Peyer's patch (tissue), 4 donors: ENCODE data around the gene FKBP14. TPM values are rescaled to one million over a fixed set of nuclear protein-coding genes. Genes with fewer than 3 reads are reported as not detected.

Experiments
- DNase-seq, 3 donors: peaks; one replicate each; pipeline ENCODE4 v3.0.0-alpha.2; 2017 to 2019
- H3K27ac ChIP-seq, 4 donors: fragments of 200-600 bp; sonication (generic); one replicate each; pipeline ENCODE4 v1.5.1; 2016 to 2019
- H3K27me3 ChIP-seq, 2 donors: fragments of 200-600 bp; sonication (generic); one replicate each; pipeline ENCODE4 v1.5.1; 2019
- H3K36me3 ChIP-seq, 3 donors: fragments of 200-600 bp; sonication (generic); one replicate each; pipeline ENCODE4 v1.5.1; 2016 to 2019
- H3K4me1 ChIP-seq, 4 donors: fragments of 200-600 bp; sonication (generic); one replicate each; pipeline ENCODE4 v1.5.1; 2016 to 2019
- H3K4me3 ChIP-seq, 4 donors: fragments of 200-600 bp; sonication (generic); 1 replicate in 3 of 4; 2 replicates in 1 of 4; pipeline ENCODE4 v1.5.1; 2016 to 2019; ENCODE audit warnings: mild to moderate bottlenecking in 1 of 4
- H3K9me3 ChIP-seq, 4 donors: fragments of 200-600 bp; sonication (generic); one replicate each; pipeline ENCODE4 v1.5.1; 2016 to 2019; ENCODE audit warnings: mild to moderate bottlenecking in 1 of 4
- POLR2A ChIP-seq, 2 donors: fragments of 450-650 bp; IDR thresholded peaks; one replicate each; pipeline ENCODE4 v1.5.1; 2017; ENCODE audit warnings: antibody characterized with exemption in 2 of 2, mild to moderate bottlenecking in 2 of 2, moderate library complexity in 2 of 2
- total RNA-seq, 4 donors: library from RNA; depleted of rRNA; stranded (reverse); fragments of >200 nt; gene quantifications; one replicate each; pipeline ENCODE4 v1.1.0, GENCODE V29; 2016
- TF ChIP-seq, protein P1 (sequence below), 6 experiments: fragments of 450-650 bp in 4 of 6; fragments of 200-600 bp in 2 of 6; sonication (generic) in 1 of 6; IDR thresholded peaks; one replicate each; pipeline ENCODE4 v1.5.1; 2017 to 2019; ENCODE audit warnings: antibody characterized with exemption in 6 of 6, mild to moderate bottlenecking in 3 of 6, moderate library complexity in 1 of 6

FKBP14 gene
- total RNA-seq, 4 donors from 2014 or later: 4.2 to 8.5 (median 6.3) TPM

DNA sequence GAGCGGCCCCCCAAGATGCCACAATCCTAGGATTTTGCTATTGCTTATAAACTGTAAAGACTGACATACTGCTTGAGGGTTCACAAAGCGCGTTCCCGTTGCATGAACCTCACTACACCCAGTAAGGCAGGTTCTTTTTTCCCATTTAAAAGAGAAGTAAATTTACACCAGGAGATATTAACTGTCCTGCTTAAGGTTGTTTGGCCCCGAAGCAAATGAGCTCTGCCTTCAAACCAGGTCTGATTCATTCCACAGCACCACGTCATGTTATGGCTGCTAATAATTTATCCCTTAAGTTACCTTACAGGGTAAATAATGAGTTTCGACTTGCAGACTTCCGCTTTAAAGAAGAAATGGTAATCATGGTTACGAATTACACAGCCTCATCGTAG is 559 bp upstream of the FKBP14 start:
- peak in 2 of 3 donors; percentile 22 to 72 for DNase-seq
- peaks cover 0 to 41% (median 8%) of the 10 kb centered on the region in 4 donors for H3K4me1 ChIP-seq

DNA sequence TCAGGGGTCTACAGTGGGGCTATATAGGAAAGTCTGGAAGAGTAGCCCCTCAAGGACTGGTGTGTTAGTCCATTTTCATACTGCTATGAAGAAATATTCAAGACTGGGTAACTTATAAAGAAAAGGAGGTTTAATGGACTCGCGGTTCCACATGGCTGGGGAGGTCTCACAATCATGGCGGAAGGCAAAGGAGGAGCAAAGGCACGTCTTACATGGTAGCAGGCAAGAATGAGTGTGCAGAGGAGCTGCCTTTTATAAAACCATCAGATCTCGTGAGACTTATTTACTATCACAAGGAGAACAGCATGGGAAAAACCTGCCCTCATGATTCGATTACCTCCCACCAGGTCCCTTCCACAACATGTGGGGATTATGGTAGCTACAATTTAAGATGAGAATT is 3.0 kb downstream of the FKBP14 start:
- no peak for TF ChIP-seq POLR2A (IDR thresholded peaks at IDR 0.05)
- TF ChIP-seq, protein P1, sequence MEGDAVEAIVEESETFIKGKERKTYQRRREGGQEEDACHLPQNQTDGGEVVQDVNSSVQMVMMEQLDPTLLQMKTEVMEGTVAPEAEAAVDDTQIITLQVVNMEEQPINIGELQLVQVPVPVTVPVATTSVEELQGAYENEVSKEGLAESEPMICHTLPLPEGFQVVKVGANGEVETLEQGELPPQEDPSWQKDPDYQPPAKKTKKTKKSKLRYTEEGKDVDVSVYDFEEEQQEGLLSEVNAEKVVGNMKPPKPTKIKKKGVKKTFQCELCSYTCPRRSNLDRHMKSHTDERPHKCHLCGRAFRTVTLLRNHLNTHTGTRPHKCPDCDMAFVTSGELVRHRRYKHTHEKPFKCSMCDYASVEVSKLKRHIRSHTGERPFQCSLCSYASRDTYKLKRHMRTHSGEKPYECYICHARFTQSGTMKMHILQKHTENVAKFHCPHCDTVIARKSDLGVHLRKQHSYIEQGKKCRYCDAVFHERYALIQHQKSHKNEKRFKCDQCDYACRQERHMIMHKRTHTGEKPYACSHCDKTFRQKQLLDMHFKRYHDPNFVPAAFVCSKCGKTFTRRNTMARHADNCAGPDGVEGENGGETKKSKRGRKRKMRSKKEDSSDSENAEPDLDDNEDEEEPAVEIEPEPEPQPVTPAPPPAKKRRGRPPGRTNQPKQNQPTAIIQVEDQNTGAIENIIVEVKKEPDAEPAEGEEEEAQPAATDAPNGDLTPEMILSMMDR (IDR thresholded peaks at IDR 0.05): no peak
- H3K9me3 ChIP-seq: no peaks in the 10 kb centered on the region
- no peaks in the 10 kb centered on the region for H3K36me3 ChIP-seq
- peaks cover 0 to 27% (median 4%) of the 10 kb centered on the region in 4 donors for H3K4me1 ChIP-seq
- no peaks in the 10 kb centered on the region for H3K27me3 ChIP-seq
- H3K4me3 ChIP-seq: no peak overlapping the region
- no peak for DNase-seq
- no peak overlapping the region for H3K27ac ChIP-seq

More for the DNA sequence above, 559 bp upstream of the FKBP14 start:
- Histone ChIP-seq H3K9me3 (no peaks in the 10 kb centered on the region), H3K36me3 (no peaks in the 10 kb centered on the region), H3K27ac (peak overlapping the region; percentile 67 to 93 (median 90)), H3K27me3 (no peaks in the 10 kb centered on the region), H3K4me3 (peak overlapping the region; percentile 82 to 96 (median 92))
- TF ChIP-seq POLR2A (IDR thresholded peaks at IDR 0.05): no peak
- TF ChIP-seq, protein P1 (IDR thresholded peaks at IDR 0.05): no peak

GRCh38 chr7:30022991-30023390 is 3.5 kb downstream of the FKBP14 start:
- Histone ChIP-seq H3K4me3 (no peak overlapping the region), H3K9me3 (no peaks in the 10 kb centered on the region), H3K36me3 (peaks cover 0 to 4% (median 0%) of the 10 kb centered on the region in 3 donors), H3K27ac (no peak overlapping the region), H3K27me3 (no peaks in the 10 kb centered on the region), H3K4me1 (peaks cover 0 to 27% (median 4%) of the 10 kb centered on the region in 4 donors)
- no peak for DNase-seq
- no peak for TF ChIP-seq POLR2A (IDR thresholded peaks at IDR 0.05)
- TF ChIP-seq, protein P1 (IDR thresholded peaks at IDR 0.05): no peak

- no peak for TF ChIP-seq POLR2A (IDR thresholded peaks at IDR 0.05)
- TF ChIP-seq, protein P1 (IDR thresholded peaks at IDR 0.05): no peak
- Histone ChIP-seq H3K36me3 (peaks cover 0 to 14% (median 0%) of the 10 kb centered on the region in 3 donors), H3K27ac (no peak overlapping the region), H3K27me3 (no peaks in the 10 kb centered on the region), H3K4me1 (peaks cover 0 to 19% (median 3%) of the 10 kb centered on the region in 4 donors), H3K9me3 (no peaks in the 10 kb centered on the region), H3K4me3 (no peak overlapping the region)
- DNase-seq: no peak
These were observed 6.0 kb downstream of the FKBP14 start for GRCh38 chr7:30020535-30020934.

GRCh38 chr7:30019960-30020359 is 6.5 kb downstream of the FKBP14 start:
- H3K4me1 ChIP-seq: peaks cover 0 to 14% (median under 1%) of the 10 kb centered on the region in 4 donors
- no peak overlapping the region for H3K27ac ChIP-seq
- DNase-seq: no peak
- H3K27me3 ChIP-seq: no peaks in the 10 kb centered on the region
- peaks cover 0 to 14% (median 0%) of the 10 kb centered on the region in 3 donors for H3K36me3 ChIP-seq
- no peaks in the 10 kb centered on the region for H3K9me3 ChIP-seq
- TF ChIP-seq, protein P1 (IDR thresholded peaks at IDR 0.05): no peak
- TF ChIP-seq POLR2A (IDR thresholded peaks at IDR 0.05): no peak
- no peak overlapping the region for H3K4me3 ChIP-seq

DNA sequence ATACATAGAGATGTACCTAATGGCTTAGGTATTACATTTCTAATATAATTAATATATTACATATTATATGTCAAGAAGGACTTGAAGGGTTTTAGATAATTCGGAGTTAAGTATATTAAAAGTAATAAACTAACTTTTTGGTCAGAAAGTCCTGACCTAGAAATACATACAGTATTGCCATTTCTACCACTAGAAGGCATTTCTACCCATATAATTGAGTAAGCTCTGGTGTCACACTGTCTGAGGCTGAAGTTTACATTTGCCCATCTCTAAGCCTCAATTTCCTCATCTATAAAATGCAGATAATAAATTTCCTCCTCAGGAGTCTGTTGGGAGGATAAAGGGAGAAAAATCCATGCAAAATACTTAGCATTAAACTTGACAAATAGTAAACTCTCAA is 7.1 kb downstream of the FKBP14 start:
- H3K4me1 ChIP-seq: peaks cover 0 to 8% (median 0%) of the 10 kb centered on the region in 4 donors
- H3K27me3 ChIP-seq: no peaks in the 10 kb centered on the region
- H3K27ac ChIP-seq: no peak overlapping the region
- peaks cover 0 to 17% (median 0%) of the 10 kb centered on the region in 3 donors for H3K36me3 ChIP-seq
- H3K9me3 ChIP-seq: no peaks in the 10 kb centered on the region
- DNase-seq: no peak
- no peak overlapping the region for H3K4me3 ChIP-seq
- TF ChIP-seq, protein P1 (IDR thresholded peaks at IDR 0.05): peak in 1 of 6 experiments; percentile 14
- TF ChIP-seq POLR2A (IDR thresholded peaks at IDR 0.05): no peak
